Measurements from ENCODE around the gene CAMSAP1.
"Not testable (repeated sequence)": the region's sequence is repeated elsewhere in the genome, so short reads cannot be mapped to it uniquely, and the experiment has no call there.

The CAMSAP1 gene

DNA sequence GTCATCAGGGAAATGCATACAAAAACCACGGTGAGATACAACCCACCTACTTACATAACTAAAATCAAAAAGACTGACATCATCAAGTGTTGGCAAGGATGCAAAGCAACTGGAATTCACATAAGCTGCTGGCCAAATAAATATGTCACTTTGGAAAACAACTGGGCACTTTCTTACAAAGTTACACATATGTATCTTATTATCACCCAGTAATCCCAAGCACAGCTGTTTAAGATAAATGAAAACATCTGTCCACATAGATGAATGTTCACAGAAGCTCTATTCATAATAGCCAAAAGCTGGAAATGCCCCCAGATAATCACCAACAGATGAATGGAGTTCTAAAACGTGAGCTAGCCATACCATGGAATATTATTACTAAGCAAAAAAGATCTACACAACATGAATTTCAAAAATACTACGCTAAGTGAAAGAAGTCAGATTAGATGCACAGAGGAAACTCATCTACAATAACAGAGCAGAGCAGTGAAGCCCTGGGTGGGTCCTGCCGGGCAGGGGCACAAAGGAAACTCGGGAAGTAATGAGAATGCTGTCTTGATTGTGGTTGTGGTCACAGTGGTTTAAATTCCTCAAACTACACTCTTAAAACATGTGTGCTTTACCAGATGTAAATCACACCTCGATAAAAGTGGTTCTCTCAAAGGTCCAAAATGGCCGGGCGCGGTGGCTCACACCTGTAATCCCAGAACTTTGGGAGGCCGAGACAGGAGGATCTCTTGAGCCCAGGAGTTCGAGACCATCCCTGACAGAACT is 8.5 kb downstream of the CAMSAP1 start:
- DNase-seq = no peak

DNA sequence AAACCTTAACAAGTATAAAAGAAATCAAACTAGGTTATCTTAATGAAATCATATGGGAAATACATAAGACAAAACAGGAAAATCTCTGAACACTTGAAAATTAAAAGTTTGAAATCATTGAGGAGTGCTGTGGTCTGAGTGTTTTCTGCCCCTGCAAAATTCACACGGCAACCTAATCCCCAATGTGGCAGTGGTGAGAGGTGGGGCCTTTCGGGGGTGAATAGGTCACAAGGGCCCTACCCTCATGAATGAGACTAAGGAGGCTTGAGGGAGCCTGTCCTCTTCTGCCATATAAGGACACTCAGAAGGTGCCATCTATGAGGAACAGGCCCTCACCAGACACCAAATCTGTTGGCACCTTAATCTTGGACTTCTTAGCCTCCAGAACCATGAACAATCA is 10.7 kb downstream of the CAMSAP1 start:
- no peak for DNase-seq

DNA sequence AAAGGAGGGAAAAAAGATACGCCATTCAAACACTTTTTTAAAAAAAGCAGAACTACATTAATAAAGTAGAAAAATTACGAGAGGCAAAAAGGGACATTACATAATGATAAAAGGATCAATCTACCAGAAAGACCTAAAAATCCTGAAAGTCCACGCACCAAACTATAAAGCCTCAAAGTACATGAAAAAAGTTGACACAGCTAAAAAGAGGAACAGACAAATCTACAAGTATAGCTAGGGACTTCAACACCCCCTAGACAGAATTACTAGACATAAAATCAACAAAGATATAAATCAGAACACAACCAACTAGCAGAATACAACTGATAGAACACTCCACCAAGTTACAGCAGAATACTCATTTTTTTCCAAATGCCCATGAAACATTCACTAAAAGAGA is 11.1 kb downstream of the CAMSAP1 start:
- no peak for DNase-seq

DNA sequence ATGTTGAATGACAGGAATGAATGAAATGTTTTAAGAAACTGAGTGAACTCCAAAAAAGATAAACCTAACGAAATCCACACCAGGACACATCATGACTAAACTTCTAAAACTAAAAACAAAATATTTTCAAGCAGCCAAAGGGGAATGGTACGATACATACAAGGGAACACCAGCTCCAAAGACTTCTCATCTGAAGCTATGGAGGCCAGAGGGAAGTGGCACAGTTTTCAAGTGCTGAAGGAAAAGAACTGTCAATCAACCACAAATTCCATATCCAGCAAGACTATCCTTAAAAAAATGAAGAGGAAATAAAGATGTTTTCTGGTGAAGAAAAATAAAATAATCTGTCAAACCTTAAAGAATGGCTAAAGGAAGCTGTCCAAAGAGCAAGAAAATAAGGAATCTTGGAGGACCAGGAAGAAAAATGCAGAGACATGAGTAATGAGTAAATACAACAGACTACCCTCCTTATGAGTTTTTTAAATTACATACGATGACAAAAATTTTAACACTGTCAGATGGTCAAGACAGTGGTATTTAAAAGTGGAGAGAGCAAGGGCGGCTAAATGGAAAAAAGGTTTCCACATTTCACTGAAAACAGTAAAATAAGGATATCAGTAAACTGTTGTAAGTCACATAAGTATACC is 12.0 kb downstream of the CAMSAP1 start:
- DNase-seq = no peak

DNA sequence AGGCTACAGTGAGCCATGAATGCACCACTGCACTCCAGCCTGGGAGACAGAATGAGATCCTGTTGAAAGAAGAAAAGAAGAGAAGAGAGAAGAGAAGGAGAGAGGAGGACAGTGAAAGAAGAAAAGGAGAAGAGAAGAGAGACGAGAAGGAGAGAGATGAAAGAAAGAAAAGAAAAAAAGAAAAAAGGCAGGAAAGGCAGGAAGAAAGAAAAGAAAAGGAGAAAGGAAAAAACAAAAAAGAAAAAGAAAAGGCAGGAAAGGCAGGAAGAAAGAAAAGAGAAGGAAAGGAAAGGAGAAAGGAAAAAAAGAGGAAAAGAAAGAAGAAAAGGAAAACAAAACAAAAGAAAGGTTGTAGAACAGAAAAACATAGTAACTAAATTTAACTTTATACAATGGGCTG is 14.2 kb downstream of the CAMSAP1 start:
- DNase-seq = no peak

DNA sequence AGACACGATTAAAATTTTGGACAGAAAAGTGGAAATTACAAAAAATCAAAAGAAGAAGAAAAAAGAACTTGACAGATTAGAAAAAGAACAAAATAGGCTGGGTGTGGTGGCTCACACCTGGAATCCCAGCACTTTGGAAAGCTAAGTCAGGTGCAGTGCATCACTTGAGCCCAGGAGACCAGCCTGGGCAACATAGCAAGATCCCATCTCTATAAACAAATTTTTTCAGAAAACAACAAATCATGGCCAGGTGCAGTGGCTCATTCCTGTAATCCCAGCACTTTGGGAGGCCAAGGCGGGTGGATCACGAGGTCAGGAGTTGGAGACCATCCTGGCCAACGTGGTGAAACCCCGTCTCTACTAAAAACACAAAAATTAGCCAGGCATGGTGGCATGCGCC is 15.0 kb downstream of the CAMSAP1 start:
- not testable (repeated sequence) for DNase-seq

DNA sequence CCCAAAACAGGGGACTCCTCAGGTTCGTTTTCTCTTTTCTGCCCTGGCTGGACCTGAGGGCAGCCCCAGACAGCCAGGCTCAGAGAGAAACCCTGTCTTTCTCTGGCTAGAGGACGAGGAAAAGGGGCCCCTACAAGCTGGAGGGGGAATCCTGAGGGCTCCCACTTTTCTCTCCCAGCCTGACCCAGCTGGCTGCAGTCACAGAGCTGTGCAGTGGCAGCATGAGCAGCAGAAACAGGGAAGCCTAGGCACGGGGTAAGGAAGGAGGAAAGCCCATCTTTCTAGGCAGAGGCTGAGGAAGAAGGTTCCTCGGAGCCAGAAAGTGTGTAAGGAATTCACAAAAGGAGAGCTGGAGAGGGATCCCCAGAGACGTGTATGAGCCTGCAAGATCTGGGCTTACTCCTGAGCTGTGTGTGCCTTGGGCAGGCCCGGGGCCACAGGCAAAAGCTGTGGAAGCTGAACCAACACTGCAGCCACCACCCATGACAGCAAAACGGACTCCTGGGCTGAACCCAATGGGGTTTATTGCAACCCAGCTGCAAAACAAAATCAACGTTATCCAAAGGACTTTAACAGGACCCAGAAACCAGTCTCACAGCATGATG is 16.2 kb downstream of the CAMSAP1 start:
- DNase-seq = no peak

DNA sequence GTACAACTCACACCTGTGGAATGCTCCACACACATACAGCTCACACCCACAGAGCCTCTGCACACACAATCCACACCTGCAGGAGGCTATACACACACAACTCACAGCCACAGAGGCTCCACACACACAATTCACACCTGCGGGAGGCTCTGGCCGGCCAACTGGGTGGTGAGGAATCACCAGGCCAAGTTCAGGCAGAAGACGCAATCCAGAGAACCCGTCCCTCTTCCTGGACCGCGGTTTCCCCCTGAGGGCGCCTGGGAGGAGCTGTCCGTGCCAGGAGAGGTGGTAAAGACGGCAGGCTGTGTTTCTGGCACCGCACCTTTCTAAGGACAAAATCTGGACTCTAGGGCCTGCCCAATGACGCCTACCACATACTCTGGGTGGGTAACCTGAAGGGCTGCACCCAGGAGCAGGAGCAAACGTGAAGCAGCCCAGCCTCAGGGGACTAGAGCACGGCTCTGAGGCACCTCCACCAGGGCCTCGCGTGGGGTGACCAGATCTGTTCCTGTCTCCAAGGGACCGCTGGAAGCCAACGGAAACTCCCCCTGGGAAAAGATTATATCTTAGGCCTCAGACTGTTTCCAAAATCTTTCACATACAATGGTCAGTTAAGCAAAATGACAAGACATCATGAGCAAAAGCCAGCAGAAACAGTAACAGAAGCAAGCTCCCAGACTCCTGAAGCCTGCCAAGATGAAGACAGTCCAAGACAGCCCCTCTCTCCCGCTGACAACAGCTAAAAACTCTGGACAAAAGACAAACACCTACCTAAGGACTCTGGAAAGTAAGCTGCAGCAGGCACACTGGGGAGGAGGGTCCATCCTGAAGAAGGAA is 16.9 kb downstream of the CAMSAP1 start:
- DNase-seq = no peak

DNA sequence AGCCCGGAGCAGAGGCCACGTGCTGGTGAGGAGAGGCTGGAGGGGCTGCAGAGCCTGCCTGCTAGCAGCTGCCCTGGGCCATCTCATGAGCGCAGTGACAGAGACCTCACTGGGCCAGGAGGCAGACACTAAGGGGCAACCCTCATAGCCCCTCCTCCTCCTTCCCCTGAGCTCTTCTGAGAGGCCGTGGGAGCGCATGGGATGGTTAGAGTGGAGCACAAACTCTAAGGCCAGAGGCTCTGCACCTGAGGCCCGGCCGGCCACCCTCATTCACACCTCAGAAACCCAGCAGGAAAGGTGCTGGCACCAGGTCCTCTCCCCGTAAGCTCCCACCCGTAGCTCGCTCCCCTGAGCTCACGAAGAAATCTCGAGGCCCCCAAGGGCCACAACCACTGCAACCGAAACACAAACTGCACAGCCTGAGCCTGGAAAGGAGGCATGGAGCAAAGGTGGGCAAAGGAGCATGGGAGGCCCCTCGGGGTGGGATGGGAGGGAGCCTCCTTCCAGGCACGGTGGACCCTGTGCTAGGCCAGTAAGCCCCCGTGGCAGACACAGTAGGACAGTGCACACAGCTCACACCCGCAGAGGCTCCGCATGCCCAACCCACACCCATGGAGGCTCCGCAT is 17.7 kb downstream of the CAMSAP1 start:
- DNase-seq = no peak

DNA sequence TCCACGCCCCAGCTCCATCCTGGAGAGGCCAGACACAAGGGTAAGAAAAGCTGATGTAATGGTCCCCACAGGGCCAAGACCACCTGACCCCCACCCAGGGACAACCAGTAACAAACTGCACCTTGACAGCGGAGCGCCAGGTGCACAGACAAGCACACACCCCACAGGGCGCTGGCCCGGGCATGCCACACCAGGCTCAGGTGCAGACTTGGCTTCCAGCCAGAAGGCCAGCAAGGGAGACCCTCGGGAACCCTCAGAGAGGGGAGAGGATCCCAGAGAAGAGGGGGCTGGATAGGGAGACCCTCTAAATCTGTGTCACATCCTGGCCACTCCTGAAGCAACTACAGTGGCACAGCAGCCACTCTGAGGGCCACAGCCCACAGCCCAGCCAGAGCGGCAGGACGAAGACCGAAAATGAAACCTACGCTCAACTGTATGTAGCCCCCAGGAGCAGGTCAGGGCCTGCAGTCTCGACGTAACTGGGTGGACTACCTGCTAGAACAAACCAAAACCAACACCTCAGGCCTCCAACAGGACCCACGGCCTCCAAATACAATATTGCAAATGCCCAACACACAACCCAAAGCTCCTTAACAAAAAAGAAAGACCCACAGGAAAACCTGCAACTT is 18.5 kb downstream of the CAMSAP1 start:
- DNase-seq = no peak

DNA sequence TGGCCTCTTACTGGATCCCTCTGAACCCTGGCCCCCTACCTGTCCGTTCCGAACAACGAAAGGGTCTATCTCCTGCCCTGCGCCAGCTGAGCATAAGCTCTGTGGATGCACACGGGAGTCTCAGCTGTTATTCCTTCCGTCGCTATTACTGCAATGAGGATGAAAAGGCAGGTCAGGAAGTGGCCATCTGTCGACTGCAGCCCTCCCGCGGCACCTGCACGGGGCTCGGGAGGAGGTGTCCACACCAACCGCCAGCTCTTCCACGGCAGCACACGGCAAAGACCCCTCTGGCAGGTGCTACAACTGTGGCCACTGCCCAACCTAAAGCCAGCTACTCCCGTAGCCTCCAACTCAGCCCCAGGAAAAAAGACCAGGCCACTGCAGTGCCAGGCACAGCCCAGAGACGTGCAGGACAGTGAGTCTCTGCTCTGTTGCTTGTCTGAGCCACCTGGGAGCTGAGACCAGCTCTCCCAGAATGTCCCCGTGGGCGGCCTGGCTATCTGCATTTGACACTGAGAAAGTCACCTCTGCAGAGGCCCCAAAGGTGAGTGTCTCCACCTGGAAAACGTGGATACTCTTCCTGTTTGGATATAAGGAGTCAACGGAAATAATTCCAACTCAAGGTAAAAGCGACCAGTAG is 19.1 kb downstream of the CAMSAP1 start:
- no peak for DNase-seq

DNA sequence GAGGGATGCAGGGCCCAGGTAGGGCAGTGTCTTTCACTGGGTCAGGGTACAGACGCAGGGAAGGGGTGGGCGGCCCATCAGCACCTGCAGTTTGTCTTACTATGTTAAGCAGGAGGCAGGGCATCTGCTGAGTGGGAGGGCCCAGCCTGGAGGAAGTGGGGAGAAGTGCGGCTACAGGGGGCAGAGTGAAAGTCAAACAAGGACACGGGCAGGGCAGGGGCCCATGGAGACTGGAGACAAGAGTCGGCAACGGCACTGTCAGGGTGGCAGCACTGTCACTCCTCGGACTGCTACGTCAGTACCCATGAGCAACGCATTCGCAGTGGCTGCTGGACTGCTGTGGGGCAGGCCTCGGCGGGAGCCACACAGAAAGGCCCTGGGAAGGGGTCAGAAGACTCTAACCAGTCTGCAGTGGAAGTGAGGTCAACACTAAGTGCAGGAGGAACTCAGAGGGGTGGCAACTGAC is 19.7 kb downstream of the CAMSAP1 start:
- peak; percentile 63 for DNase-seq

DNA sequence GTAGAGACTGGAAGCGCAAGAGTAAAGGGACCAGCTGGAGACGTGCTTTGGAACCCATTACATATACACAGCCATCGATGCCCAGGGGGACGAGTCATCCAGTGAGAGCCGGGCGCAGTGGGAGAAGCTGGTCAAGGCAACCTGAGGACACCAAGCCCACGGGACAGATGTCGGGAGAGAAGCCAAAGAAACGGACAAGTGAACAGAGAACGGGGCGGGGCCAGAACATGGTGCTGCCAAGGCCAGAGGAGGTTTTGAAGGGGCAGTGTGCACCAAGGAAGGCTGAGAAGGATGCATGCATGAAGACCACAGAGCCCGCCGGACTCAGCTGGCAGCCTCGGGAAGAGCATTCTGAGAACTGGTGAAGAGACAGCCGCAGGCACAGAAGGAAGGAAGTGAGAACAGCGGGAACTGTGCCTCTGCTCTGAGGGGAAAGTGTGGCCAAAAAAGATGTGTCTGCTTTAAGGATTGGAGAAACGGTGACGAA is 20.3 kb downstream of the CAMSAP1 start:
- DNase-seq = no peak

DNA sequence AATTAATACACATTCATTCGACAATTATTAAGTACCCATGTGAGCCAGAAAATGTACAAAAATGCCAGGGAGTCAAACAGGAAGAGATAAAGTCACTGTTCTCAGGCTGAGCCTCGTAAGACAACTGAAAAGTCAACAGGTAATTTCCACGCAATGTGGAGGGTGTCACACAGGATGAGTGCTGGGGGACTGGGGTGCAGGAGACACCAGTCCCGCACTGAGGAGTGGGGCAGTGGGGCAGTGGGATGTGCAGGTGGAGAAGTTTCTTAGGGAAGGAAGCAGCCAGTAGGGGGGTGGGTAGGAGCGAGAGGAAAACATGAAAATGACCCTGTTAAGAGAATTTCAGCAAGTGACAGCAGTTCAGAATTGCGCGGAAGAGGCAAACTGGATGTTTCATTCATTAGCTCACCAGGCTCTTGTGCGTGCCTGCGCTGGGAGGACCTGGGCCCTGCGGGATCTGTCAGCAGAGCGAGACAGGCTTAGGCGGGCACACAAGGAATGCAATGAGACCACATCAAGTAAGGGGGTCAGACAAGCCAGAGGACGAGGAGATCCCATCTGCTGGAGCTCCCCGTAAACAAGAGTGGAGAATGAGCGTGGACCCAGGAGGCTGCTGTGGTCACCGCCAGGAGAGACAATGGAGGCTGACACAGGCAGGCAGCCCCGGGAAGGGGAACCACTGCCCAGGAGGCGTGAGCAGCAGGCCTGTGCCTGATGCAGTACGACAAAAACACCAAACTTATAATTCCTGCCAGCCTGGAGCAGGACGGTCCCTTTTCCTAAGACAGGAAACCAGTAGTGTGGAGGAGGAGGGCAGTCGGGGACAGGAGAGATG is 21.0 kb downstream of the CAMSAP1 start:
- no peak for DNase-seq

DNA sequence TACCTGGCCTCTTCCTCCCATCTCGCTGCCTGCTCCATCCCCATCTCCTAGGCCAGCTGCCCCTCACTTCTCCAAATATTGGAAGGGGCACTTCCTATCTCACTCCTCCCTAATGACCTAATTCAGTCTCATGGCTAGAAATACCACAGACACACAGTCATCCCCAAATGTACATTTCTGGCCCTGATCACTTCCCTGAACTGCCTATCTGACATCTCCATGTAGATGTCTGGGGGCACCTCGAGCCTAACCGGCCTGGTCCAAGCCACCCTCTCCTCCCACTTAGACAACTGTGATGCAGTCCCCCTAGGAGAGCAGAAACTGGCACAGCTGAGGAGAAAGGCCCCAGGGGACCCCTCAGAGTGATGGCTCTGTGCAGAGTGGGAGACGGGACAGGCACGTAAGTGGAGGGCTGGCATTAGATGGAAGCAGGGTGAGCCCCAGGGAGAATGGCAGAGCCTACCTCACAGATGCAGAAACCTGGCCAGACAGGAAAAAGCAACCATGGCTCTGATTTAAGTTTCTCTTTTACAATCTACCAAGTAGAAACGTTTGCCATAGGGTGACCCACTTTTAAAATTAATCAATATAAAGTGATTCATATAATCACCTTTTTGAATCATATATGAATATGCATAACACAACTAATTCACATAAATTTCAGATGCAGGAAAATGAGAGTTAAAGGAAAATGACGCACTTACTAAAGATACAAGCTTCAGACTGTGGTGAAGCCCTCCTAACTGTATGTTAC is 22.1 kb downstream of the CAMSAP1 start:
- no peak for DNase-seq

DNA sequence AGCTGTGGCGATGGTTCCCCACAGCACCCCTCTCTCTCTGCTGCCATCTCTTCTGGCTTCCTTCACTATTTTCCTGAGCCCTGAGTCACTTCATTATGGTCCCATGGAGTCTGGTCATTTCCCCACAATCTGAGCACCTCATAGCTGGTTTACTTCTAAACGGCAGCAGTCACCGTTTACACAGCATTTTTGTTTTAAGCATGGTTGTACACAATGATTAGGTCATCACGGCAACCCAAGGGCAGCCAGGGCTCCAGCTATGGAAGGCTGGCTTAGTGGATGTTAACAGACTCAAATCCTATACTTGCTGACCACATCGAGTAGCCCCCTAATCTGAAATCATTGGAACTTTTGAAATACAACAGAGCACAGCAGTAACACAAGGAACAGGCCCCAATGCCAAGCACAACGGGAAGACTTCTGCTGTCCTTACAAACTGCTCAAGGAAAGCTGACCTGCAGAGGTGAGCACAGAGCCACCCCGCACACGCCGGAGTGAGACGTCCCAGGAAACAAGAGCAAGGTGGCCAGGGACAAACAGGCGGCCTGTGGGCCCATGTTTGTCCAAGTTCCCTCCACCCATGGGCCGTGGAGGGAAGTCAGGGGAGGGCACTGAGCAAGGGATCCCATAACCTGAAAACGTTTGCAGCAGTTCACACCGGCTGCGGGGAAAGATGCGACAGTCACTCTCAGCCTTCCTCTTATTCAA is 22.9 kb downstream of the CAMSAP1 start:
- no peak for DNase-seq

DNA sequence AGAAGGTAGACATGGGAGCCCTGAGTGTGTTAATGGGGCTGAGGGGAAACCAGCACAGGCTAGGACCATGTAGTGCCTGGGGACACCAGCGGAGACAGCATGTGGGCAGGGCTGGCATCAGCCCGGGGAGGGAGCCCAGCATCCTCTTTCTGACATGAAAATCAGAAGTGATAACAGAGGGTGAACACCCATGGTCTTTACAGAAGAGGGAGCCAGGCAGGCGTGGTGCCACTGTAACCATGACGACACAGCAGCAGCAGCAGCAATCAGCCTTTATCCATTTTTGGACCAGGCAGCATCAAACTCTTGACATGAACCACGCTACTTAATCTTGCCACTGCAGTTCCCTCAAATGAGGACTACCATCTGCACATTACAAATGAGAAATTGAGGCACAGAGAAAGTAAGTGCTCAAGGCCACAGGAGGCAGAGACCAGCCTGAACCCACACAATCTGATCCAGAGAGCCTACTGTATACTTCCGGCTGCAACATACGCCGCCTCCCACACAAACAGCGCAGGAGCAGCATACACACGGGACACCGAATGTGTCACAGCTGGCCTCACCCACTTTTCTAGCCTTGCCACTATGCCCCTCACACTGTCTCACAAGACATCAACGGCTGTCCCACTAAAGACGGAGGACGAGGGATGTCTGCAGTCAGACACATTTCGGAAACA is 23.8 kb downstream of the CAMSAP1 start:
- DNase-seq = no peak

DNA sequence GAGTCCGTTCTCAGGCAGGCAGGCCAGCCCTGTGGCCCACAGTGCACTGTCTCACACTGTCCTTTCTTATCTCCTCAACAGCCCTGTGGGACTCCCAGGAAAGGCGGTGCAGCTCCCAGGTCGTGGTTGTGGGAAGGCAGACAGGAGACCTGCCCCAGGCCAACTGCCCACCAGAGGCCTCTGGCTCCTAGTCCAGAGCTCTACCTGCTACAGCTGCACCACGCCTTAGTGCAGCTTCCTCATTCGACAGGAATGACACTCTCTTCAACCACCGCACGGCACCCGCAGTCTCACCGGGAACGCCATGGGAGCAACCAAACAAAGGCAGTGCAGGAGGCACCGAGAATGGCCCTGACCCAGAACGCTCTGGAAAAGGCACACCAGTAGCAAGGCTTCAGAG is 25.3 kb downstream of the CAMSAP1 start:
- DNase-seq = no peak

DNA sequence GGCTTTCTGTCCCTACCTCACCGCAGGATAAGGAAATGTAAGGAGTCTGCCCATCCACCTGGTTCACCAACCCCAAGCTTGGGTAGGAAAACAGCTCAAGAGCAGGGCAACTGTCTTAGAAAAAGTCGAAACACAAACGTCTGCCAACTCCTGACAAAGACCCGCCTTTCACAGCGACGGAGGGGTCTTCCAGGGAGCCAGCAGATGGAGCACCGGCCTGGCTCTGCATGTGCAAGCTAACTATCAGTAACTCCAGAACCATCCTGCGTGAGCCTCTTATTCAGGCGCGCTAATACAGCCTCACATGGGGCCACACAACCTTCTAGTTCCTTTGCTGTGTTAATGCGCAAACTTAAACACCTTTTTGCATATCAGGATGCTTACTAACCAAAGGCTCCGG is 26.9 kb downstream of the CAMSAP1 start:
- DNase-seq = no peak

Measured in central memory CD4-positive, alpha-beta T cell (primary cell).